GM21528 (cell line): ENCODE results near the gene SEC14L2.
"Not testable (repeated sequence)": the region's sequence is repeated elsewhere in the genome, so short reads cannot be mapped to it uniquely, and the experiment has no call there.

Experiments
- ATAC-seq: cut with Tn5 transposase; IDR thresholded peaks from one replicate; pipeline ENCODE4 v1.9.1; 2021; ENCODE audit warnings: mild to moderate bottlenecking, moderate library complexity; ENCODE audit not compliant: unreplicated experiment, low FRiP score

SEC14L2 gene

DNA sequence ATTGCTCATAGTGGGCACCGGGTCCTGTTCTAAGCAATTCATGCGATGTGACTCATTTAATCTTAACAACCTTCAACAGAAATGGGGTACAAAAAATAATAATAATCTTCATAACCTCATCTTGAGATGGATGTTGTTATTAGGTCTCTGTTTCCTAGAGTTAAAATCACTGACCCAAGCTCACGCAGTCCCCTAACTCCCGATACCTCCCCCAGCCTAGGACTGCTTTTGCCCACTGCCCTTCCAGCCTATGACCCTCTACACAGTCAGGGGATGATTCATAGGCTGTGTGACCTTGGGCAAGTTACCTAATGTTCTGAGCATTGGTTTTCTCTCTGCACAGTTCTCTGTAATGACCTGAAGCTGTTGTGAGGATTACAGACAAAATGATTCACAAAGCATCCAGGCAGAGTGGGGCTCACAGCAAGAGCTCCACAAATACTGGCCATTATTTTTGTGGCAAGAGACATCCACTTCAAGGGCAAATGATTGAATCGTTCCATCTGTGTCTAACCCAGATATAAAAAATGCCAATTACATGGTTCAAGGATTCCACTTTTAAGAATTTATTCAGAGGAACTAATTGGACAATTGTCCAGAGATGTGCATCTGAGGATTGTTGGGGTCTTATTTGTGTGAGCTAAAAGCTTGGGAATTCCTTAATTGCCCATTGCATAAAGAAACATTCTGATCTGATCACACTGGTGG, 48.8 kb downstream of the SEC14L2 start:
- no peak for ATAC-seq

DNA sequence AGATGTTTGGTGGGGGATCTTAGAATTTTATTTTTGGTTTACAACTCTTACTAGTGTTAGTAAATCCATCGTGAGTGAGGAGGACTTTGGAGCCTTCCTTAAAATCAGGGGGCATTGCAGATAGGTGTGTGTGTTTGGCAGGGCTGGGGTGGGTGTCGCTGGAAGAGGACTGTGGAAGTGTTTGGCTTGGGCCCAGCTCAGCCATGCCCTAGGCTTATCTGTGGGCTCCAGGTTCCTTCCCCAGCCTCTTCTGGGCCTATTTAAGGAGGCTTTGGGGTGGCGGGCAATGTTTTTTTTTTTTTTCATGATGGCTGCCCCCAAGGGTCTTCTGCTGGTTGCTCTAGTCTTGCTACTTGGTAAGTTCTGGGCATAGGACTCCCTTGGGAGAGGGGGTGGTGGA, 50.8 kb downstream of the SEC14L2 start:
- no peak for ATAC-seq

DNA sequence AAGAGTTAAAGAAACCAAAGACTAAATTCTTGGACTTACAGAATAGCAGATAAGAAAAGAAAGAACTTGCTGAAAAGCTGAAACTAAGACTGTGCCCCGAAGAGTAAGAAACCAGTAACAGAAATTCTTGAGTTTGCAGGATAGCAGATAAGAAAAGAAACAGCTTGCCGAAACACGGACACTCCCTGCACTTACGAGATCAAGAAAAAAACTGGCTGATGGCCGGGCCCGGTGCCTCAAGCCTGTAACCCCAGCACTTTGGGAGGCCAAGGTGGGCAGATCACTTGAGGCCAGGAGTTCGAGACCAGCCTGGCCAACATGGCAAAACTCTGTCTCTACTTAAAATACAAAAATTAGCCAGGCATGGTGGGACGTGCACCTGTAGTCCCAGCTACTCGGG, 54.7 kb downstream of the SEC14L2 start:
- not testable (repeated sequence) for ATAC-seq

DNA sequence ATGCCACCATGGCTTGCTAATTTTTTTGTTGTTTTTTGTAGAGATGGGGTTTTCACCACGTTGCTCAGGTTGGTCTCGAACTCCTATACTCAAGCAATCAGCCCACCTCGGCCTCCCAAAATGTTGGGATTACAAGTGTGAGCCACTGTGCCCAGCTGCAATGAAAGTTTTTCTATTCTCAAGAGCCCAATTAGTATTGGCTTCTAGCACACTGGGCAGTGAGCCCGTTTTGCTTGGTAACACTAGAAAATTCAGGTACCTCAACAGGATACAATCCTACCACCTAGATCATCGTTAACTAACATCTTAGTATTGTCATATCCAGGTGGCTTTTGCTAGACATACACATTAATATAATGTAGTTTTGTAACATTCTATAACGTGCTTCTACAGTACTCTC, 56.0 kb downstream of the SEC14L2 start:
- no peak for ATAC-seq

DNA sequence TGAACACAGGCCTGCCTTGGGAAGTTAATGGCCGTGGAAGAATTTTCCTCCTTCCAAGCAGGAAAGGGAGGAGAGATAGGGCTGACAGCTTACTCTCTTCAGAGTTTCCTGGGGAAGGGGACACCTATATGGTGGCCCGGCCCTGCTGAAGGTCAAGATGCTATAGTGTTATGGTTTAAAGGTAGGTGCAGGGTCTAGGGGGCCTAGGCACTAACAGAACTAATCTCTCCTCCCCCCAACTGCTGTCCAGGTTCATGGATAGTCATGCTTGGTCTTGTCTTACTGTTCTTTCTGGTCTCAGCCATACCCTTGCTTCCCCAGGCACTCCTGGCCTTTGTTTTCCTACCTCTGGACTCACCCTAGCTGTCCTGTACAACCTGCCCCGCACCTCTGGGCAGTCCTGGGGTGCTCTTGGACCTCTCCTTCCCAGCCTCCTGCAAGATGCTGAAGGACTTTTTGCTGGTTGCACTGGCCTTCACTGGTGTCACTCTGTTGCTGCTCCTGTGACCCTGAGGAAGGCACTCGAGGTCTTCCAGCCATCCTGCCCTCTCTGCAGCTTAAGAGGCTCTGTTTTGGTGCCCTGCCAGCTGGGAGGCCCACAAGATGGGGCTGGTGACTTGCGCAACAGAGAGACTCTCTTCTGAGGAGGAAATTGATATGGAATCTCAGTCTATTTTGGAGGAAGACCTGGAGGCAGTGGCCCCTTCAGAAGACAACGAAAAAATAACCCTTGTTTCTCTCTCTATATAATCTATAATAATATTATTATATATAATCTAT, 57.1 kb downstream of the SEC14L2 start:
- ATAC-seq, result no peak

DNA sequence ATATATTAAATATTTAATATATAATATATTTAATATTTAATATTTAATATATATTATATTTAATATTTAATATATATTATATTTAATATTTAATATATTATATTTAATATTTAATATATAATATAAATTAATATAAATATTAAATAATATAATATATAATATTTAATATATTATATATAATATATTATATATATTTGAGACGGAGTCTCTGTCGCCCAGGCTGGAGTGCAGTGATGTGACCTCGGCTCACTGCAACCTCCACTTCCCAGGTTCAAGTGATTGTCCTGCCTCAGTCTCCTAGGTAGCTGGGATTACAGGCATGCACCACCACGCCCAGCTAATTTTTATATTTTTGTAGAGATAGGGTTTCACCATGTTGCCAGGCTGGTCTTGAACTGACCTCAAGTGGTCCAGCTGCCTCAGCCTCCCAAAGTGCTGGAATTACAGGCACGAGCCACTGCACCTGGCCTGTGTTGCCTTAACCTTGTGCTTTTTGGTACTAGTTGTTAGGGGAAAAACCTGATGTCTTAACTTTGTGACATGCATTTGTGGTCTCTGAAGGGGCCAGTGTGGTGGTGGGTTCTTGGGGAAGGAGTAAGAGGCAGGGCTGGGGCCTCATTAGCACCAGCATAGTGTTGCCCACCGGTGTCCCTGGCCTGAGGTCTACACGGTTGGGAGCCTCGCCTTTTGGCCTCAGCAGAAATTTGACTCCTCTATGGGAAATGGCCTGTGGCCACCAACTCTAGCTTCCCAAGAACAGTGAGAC, 58.4 kb downstream of the SEC14L2 start:
- no peak for ATAC-seq

DNA sequence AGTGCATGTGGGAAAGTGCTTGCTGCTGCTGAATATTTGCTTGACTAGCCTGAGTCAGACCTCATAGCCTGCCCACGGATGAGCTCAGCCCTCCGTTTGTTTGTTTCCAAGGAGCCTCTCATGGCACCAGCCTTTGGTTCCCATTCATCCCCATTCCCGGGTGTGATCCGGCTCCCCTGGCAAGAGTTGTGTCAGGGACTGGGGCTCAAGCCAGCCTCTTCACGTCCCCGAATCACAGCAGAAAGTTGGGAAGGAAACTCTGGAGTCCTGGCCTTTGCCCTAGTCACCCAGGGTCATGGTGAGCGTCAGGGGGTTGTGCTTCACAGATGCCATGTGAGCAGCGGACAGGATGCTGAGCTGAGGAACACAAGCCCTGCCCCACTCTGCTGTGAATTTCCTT, 61.2 kb downstream of the SEC14L2 start:
- no peak for ATAC-seq

DNA sequence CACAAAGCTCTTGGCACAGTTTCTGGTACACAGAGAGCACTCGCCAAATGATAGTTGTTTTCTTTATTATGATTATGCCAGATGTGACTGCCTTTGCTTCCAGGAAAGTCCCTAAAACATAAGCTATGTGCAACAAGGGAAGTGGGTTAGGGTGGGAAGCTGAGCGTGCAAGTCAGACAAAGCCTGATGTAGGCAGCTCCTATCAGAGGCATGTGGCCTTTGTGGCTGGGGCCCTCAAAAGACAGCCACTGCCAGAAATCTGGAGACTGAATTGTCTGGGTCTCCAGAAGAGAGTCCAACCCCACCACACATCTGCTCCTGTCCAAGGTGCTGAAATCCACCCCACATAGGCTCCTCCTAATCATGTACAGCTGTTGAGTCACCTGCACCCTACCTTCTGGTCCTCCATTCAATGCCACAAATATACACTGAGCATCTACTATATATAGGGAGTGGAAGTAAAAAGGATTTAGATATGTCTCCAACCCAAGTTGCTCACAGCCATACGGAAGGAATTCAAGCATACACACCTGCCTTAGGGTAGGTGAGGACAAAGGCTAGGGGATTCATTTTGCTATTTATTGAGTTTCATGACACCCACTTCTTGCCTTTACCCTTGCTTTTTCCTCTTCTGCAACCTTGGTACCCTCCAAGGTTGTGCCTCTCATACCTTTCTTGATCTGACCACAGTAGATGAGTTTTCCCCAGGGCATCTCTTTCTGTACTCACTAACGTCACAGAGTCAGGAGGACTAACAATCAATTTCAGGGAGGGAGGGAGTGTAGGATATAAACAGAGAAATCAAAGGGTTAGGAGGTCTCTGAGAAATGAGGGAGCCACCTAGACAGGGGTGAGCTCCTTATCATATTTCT, 62.6 kb downstream of the SEC14L2 start:
- no peak for ATAC-seq

DNA sequence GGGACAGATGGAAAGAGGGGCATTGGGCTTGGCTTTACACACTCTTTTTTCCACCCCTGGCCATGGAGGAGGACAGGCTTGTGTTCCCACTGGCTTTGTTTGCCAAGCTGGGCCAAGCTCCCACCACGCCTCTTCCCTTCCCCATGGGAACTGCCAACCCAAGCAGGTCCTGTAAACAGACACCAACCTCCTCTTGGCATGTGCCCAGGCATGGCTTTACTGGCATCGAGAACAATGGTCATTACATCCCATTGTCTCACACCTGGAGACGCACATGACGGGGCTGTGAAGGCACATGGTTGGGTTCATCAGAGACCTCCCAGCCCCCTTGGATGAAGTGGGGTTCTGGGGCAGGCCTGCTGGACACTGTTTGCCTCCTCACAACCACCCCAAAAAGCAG, 63.3 kb downstream of the SEC14L2 start:
- ATAC-seq, result no peak

DNA sequence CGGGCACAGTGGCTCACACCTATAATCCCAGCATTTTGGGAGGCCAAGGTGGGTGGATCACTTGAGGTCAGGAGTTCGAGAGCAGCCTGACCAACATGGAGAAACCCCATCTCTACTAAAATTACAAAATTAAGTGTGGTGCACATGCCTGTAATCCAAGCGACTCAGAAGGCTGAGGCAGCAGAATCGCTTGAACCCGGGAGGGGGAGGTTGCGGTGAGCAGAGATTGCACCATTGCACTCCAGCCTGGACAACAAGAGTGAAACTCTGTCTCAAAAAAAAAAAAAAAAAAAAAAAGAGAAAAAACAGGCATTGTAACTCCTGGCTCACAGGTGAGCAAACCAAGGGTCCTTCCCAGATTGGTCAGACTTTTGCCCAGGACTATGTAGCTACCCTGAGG, 63.7 kb downstream of the SEC14L2 start:
- ATAC-seq, result not testable (repeated sequence)

DNA sequence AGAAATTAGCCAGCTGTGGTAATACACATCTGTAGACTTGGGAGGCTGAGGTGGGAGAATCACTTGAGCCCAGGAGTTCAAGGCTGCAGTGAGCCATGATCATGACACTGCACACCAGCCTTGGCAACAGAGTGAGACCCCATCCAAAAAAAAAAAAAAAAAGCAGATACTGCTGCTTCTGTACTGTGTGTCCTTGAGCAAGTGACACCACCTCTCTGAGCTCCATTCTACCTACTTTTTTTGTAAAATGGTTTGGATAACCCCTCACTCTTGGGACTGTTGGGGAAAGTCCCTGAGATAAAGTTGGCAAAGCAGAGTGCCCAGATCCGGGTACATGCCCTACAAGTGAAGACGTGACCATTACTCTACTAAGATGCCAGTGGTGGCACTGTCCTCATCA, 72.3 kb downstream of the SEC14L2 start:
- no peak for ATAC-seq

DNA sequence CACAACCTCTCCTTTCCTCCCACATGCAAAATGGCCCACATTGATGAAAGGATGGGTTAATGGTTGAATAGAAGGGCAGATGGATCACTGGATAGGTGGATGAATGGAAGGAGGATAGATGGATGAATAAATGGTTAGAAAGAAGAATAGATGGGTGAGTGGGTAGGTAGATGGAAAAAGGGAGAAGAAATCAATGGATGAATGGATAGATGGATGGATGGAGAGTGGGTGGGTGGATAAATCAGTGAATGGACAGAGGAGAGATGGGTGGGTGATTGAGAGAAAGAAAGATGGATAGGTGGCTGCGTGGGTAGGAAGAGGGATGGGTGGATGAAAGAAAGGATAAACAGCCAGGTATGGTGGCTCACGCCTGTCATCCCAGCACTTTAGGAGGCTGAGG, 73.8 kb downstream of the SEC14L2 start:
- ATAC-seq, result no peak

DNA sequence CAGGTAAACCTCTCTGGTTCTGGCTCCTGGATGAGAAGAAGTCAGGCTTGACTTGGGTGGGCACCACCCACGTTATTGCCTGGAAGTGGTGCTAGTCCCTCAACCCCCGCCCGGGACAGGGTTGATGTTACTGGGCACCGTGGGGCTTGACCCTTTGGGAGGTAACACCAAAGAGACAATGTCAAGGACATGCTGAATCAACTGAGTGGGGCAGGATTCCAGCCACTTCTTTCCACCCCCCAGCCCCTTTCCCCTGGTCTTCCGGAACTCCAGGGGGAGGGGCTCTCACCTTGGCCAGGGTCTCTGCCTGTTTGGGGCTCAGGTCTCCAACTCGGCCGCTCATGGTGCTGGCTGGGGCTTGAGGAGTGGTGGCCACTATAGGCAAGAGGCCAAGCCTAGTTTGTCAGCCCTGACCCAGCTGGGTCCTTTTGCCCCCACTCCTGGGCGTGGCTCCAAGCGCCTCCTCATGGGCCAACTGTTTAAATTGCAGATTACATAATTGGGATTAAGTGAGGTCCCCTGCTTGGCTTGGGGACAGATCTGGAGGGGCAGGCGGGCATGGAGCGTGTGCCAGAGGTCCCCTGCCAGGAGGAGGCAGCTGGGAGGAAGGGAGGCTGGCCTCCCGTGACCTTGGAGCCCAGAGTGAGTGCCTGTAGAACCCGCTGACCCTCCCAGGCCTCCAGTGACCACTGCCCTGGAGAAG, 74.9 kb downstream of the SEC14L2 start, which contains the start of gene SEC14L3:
Gene SEC14L3 (minus strand): TSS at position 402 of the 703 bp plus-strand sequence. CDS start 59 bp downstream, at position 343.
- ATAC-seq, result no peak

DNA sequence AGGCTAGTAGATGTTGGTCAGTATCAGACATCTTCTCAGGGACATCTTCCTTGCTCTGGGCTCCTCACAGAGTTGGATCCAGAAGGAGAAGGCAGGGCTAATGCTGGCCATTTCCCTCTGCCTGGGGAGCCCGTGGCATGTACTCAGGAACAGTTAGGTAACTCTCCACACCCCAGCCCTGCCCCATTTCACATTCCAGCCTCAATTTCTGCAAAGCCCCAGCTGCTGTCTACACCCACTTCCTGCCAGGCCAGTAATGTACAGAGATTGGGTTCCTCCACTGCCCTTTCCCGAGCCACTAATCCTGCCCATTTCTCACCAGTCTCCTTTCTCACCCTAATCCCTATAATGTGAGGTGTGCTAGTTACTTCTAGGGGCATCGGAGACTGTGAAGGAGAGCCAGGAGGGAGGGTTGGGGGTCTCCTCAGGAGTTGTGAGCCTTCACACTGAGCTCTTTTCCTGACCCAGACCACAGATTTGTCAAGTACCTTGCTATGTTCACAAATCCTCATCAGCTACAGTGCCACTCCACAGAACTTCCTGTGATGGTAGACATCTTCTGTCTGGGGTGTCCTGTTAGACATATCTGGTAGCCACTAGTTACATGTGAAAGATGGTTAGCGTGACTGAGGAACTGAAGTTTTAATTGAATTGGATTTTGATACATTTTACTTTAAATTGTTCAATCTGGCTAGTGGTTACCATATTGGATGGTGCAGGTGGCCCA, 76.3 kb downstream of the SEC14L2 start:
- no peak for ATAC-seq

DNA sequence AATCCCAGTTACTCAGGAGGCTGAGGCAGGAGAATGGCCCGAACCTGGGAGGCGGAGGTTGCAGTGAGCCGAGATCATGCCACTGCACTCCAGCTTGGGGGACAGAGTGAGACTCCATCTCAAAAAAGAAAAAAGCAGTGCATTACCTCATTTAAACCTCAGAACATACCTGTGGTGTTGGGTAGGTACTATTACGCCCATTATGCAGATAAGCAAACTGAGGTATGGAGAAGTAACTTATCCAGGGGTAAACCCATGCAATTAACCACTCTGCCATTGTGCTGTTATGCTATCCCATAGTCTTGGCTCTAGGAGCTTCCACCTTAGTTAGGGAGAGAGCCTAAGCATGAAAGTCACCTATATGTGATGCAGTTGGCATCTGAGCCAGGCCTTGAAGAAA, 77.3 kb downstream of the SEC14L2 start:
- no peak for ATAC-seq
